Skeletal muscle satellite cell (primary cell): ENCODE results near the gene FLVCR2.

Source experiments
- H3K27me3 ChIP-seq: 2 replicates; pipeline ENCODE4 v1.7.0; 2013; ENCODE audit warnings: low read length; ENCODE audit not compliant: control insufficient read depth, insufficient read depth
- H3K36me3 ChIP-seq: 2 replicates; pipeline ENCODE4 v1.7.0; 2013; ENCODE audit warnings: mild to moderate bottlenecking, control low read depth, low read length; ENCODE audit not compliant: insufficient read depth
- H3K4me1 ChIP-seq: 2 replicates; pipeline ENCODE4 v1.7.0; 2013; ENCODE audit warnings: low read length; ENCODE audit not compliant: control insufficient read depth, insufficient read depth
- H3K4me2 ChIP-seq: 2 replicates; pipeline ENCODE4 v1.7.0; 2013; ENCODE audit warnings: mild to moderate bottlenecking, low read length
- H3K4me3 ChIP-seq: 2 replicates; pipeline ENCODE4 v1.7.0; 2013; ENCODE audit warnings: low read length
- H3K9ac ChIP-seq: 2 replicates; pipeline ENCODE4 v1.7.0; 2013; ENCODE audit warnings: mild to moderate bottlenecking, low read depth, low read length, moderate library complexity
- H3K9me3 ChIP-seq: replicated peaks from 2 replicates; pipeline ENCODE4 v1.7.0; 2013; ENCODE audit warnings: mild to moderate bottlenecking, control low read depth, low read length

The FLVCR2 gene

GRCh38 chr14:75542588-75543091 lies 35.8 kb upstream of the FLVCR2 start:
- Histone ChIP-seq H3K9me3 (no peaks in the 10 kb centered on the region), H3K4me2 (no peak overlapping the region), H3K9ac (no peak overlapping the region), H3K36me3 (no peaks in the 10 kb centered on the region), H3K4me3 (no peak overlapping the region), H3K4me1 (peaks cover 14% of the 10 kb centered on the region), H3K27me3 (no peaks in the 10 kb centered on the region)

GRCh38 chr14:75543253-75543652 lies 35.2 kb upstream of the FLVCR2 start:
- no peak overlapping the region for H3K4me3 ChIP-seq
- H3K36me3 ChIP-seq, result no peaks in the 10 kb centered on the region
- peaks cover 16% of the 10 kb centered on the region for H3K4me1 ChIP-seq
- H3K9me3 ChIP-seq, result no peaks in the 10 kb centered on the region
- no peaks in the 10 kb centered on the region for H3K27me3 ChIP-seq
- H3K9ac ChIP-seq, result no peak overlapping the region
- no peak overlapping the region for H3K4me2 ChIP-seq

DNA sequence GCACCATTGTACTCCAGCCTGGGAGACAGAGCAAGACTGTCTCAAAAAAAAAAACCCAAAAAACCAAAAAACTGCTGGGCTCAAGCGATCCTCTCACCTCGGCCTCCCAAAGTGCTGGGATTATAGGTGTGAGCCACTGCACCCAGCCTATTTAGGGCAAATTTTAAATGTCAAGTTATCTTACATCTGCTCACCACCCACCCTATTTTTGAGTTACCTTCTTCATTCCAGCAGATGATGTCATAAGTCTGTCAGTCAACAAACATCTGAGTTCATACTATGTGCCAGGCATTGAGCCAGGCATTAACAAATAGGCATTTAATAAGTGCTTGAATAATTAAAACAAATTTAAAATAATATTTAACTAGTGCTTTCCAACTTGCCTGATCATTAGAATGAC lies 34.6 kb upstream of the FLVCR2 start:
- H3K9ac ChIP-seq, result no peak overlapping the region
- no peaks in the 10 kb centered on the region for H3K9me3 ChIP-seq
- H3K4me3 ChIP-seq, result no peak overlapping the region
- peaks cover 16% of the 10 kb centered on the region for H3K4me1 ChIP-seq
- no peaks in the 10 kb centered on the region for H3K36me3 ChIP-seq
- H3K27me3 ChIP-seq, result no peaks in the 10 kb centered on the region
- no peak overlapping the region for H3K4me2 ChIP-seq

DNA sequence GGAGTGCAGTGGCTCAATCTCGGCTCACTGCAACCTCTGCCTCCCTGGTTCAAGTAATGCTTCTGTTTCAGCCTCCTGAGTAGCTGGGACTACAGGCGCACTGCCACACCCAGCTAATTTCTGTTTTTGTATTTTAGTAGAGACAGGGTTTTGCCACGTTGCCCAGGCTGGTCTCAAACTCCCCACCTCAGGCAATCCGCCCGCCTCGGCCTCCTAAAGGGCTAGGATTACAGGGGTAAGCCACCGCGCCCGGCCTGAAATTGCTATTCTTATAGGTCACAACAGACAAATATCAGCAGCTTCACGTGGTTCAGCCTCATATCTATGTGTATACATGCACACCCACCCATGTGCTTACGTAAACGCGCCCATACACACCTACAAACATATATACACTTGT lies 32.5 kb upstream of the FLVCR2 start:
- H3K4me2 ChIP-seq, result no peak overlapping the region
- no peaks in the 10 kb centered on the region for H3K27me3 ChIP-seq
- H3K4me3 ChIP-seq, result no peak overlapping the region
- no peaks in the 10 kb centered on the region for H3K36me3 ChIP-seq
- no peaks in the 10 kb centered on the region for H3K9me3 ChIP-seq
- H3K4me1 ChIP-seq, result peaks cover 16% of the 10 kb centered on the region
- no peak overlapping the region for H3K9ac ChIP-seq

DNA sequence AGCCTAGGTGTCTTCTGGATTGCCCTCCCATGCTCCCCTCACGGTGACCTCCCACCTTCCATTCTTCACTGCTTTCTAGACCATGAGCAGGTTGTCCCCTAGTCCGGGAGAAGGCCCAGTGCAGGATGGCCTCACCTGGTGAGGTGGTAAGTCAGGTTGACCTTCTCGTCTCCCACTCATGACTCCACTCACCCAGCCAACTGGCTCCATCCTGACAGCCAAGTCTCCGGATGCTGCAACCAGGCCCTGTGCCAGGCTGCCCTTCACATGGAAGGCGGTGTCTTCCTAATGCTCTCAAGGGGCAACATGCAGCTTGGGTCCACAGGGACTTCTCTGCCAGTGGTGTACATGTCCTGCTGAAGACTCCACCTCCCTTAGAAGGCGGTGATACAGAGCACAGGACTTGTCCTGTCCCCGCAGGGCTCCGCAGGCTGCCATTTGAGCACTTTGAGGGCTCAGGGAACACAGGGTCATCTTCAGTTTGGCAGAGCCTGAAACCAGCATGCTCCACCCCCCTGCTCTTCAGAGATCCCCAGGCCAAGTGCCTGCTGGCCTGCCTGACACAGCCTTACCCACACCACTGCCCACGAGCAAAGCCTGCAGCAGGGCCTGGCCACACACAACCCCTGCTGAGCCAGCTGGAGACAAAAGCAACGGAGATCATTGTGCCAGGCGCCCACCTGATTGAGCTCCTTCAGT lies 30.7 kb upstream of the FLVCR2 start:
- Histone ChIP-seq H3K27me3 (no peaks in the 10 kb centered on the region), H3K9me3 (no peaks in the 10 kb centered on the region), H3K4me2 (no peak overlapping the region), H3K4me3 (no peak overlapping the region), H3K4me1 (peaks cover 13% of the 10 kb centered on the region), H3K9ac (no peak overlapping the region), H3K36me3 (no peaks in the 10 kb centered on the region)

DNA sequence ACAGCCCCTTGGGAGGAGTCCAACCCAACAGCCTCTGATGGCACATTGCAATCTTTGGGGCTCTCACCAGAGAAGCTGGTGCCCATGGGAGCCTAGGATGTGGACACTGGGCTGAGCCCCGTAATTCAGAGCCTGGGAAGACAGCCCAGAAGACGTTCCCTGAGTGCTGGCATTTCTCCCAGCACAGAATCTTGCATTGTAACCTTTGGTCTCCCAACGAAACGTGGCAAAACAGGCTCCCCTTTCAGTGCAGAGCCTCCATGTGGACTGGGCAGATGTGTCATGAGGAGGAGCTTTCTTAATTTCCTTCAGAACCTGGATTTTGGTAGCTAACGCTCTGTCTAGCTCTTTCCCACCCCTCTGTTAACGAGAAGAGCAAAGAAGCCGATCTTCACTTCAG lies 29.9 kb upstream of the FLVCR2 start:
- Histone ChIP-seq H3K4me2 (no peak overlapping the region), H3K9me3 (no peaks in the 10 kb centered on the region), H3K4me1 (peaks cover 8% of the 10 kb centered on the region), H3K9ac (no peak overlapping the region), H3K36me3 (no peaks in the 10 kb centered on the region), H3K27me3 (no peaks in the 10 kb centered on the region), H3K4me3 (no peak overlapping the region)

DNA sequence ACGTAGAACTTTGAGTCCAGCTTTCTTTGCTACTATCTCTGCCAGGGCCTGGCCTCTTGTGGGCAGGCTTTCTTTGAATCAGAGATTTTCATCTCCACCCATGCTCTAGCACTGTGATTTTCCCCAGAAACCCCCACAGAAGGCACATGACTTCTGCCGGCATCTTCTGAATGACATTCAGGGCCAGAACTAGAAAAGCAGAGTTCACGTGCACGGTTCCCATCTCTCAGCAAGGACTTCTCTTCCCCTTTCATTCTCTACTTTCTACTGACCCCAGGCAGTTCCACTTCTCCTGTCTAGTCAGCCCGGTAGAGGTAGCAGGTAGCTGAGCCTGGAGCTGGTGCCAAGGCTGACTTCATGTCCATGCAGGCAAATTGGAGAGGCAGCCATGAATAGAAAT lies 29.3 kb upstream of the FLVCR2 start:
- Histone ChIP-seq H3K27me3 (no peaks in the 10 kb centered on the region), H3K9ac (no peak overlapping the region), H3K4me3 (no peak overlapping the region), H3K9me3 (no peaks in the 10 kb centered on the region), H3K4me1 (peaks cover 5% of the 10 kb centered on the region), H3K4me2 (no peak overlapping the region), H3K36me3 (no peaks in the 10 kb centered on the region)

DNA sequence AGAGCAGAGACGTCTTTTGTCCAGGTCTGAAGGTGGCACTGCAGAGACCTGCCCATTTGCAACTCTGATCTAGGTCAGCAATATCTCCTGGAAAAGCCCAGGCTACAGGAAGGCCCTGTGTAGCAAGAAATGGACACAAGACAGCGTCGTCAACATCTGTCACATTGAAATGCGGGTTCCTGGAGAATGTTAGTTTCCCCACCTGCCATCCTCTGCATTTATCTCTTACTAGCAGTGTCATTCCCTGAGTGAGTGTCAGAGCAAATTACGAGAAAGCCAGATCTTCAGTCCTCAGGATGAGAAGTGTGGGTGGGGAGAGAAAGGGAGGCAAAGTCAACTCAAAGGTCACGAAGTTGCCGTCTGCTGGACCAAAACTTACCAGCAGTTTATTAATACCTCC lies 27.4 kb upstream of the FLVCR2 start:
- Histone ChIP-seq H3K27me3 (no peaks in the 10 kb centered on the region), H3K9me3 (no peaks in the 10 kb centered on the region), H3K4me3 (no peak overlapping the region), H3K4me2 (no peak overlapping the region), H3K4me1 (peaks cover 12% of the 10 kb centered on the region), H3K36me3 (no peaks in the 10 kb centered on the region), H3K9ac (no peak overlapping the region)

DNA sequence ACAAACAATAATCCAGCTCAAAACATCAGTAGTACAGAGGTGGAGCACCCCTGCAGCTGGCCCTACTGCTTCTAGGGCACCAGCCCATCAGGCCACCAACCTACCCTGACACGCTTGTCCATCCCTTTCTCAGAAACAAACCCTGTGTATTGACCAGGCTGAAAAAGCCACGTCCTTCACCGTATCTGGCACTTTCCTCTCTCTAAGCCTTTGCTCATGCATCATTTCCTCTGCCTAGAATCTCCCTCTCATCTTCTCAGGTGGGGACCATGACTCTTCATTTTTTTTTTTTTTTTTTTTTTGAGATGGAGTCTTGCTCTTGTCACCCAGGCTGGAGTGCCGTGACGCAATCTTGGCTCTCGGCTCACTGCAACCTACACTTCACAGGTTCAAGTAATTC lies 25.3 kb upstream of the FLVCR2 start:
- Histone ChIP-seq H3K4me2 (no peak overlapping the region), H3K36me3 (no peaks in the 10 kb centered on the region), H3K27me3 (no peaks in the 10 kb centered on the region), H3K4me3 (no peak overlapping the region), H3K9ac (no peak overlapping the region), H3K9me3 (no peaks in the 10 kb centered on the region), H3K4me1 (peaks cover 8% of the 10 kb centered on the region)

DNA sequence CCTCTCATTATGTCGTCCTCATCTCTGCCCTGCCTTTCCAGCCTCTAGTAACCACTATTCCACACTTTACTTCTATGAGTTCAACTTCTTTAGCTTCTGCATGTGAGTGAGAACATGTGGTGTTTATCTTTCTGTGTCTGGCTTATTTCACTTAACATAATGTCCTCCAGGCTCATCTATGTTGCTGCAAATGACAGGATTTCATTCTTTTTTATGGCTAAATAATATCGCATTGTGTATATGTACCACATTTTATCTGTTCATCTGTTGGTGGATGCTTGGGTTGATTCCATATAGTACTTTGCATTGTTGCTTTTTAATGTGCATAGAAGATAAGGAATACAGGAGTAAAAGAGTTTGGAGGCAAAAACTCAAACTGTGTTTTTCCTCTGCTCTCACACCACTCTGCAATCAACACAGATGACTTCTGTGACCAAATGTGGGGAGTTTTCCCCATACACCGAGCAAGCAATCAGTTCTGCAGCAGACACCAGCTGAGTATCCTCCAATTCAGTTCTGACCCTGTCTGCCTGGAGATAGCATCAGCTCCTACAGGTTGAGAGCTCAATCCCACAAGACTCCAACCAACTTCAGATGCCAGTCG lies 24.6 kb upstream of the FLVCR2 start:
- no peak overlapping the region for H3K4me2 ChIP-seq
- no peaks in the 10 kb centered on the region for H3K27me3 ChIP-seq
- no peaks in the 10 kb centered on the region for H3K36me3 ChIP-seq
- H3K9me3 ChIP-seq, result no peaks in the 10 kb centered on the region
- H3K4me3 ChIP-seq, result no peak overlapping the region
- peaks cover 8% of the 10 kb centered on the region for H3K4me1 ChIP-seq
- H3K9ac ChIP-seq, result no peak overlapping the region

- H3K4me1 ChIP-seq, result peaks cover 12% of the 10 kb centered on the region
- H3K36me3 ChIP-seq, result no peaks in the 10 kb centered on the region
- H3K9ac ChIP-seq, result no peak overlapping the region
- H3K9me3 ChIP-seq, result no peaks in the 10 kb centered on the region
- H3K4me2 ChIP-seq, result no peak overlapping the region
- no peaks in the 10 kb centered on the region for H3K27me3 ChIP-seq
- H3K4me3 ChIP-seq, result no peak overlapping the region
Measured at GRCh38 chr14:75554482-75554881, 23.9 kb upstream of the FLVCR2 start.

- Histone ChIP-seq H3K4me1 (peaks cover 31% of the 10 kb centered on the region), H3K9ac (no peak overlapping the region), H3K4me3 (no peak overlapping the region), H3K36me3 (no peaks in the 10 kb centered on the region), H3K4me2 (no peak overlapping the region), H3K9me3 (no peaks in the 10 kb centered on the region), H3K27me3 (no peaks in the 10 kb centered on the region)
Measured at GRCh38 chr14:75558440-75558839, 20.0 kb upstream of the FLVCR2 start.
